Prostate gland (tissue), 2 donors: ENCODE measurements around the gene RPL35. TPM values are rescaled to one million over a fixed set of nuclear protein-coding genes. Genes with fewer than 3 reads are reported as not detected.

Experiments used
- DNase-seq: peaks from one replicate; pipeline ENCODE4 v3.0.0-alpha.2; 2019; ENCODE audit warnings: low spot score
- H3K27ac ChIP-seq, 2 donors: fragments of 200-600 bp; sonication (generic); 2 replicates each; pipeline ENCODE4 v1.5.1; 2017 to 2019
- H3K27me3 ChIP-seq: fragments of 200-600 bp; sonication (generic); replicated peaks from 2 replicates; pipeline ENCODE4 v1.5.1; 2019; ENCODE audit not compliant: insufficient read depth
- H3K36me3 ChIP-seq, 2 donors: fragments of 200-600 bp; sonication (generic); 1 replicate in 1 of 2; 2 replicates in 1 of 2; pipeline versions ENCODE4 v1.5.1 to v1.8.1; 2017 to 2019
- H3K4me1 ChIP-seq: fragments of 200-600 bp; sonication (generic); replicated peaks from 2 replicates; pipeline ENCODE4 v1.5.1; 2019
- H3K4me3 ChIP-seq, 2 donors: fragments of 200-600 bp; sonication (generic); 2 replicates each; pipeline ENCODE4 v1.5.1; 2017 to 2019
- H3K9me3 ChIP-seq: fragments of 200-600 bp; sonication (generic); 2 replicates; pipeline ENCODE4 v1.5.1; 2017
- CTCF ChIP-seq, 4 experiments: fragments of 200-600 bp in 2 of 4; fragments of 450-650 bp in 2 of 4; sonication (generic) in 2 of 4; IDR thresholded peaks; 1 replicate in 3 of 4; 2 replicates in 1 of 4; pipeline ENCODE4 v1.5.1; 2016 to 2019; ENCODE audit warnings: antibody characterized with exemption in 4 of 4, mild to moderate bottlenecking in 2 of 4, moderate library complexity in 2 of 4
- POLR2A ChIP-seq: fragments of 450-650 bp; IDR thresholded peaks from one replicate; pipeline ENCODE4 v1.6.1; 2016; ENCODE audit warnings: antibody characterized with exemption, mild to moderate bottlenecking
- POLR2AphosphoS5 ChIP-seq: sonication (generic); formaldehyde crosslinking; IDR thresholded peaks from one replicate; pipeline ENCODE4 v1.6.1; 2017; ENCODE audit warnings: antibody characterized with exemption
- WGBS: methylation state at CpG from one replicate; pipeline ENCODE4 v1.1.5; 2018; 5-methylcytosine and 5-hydroxymethylcytosine counted together
- intact Hi-C: fragments of 100-400 bp; cut with DNase I; formaldehyde crosslinking; loops from one replicate; pipeline ENCODE4 v1.14.2; 2022
- total RNA-seq, 2 donors: library from RNA; depleted of rRNA; stranded (reverse); fragments of >200 nt; gene quantifications; one replicate each; pipeline ENCODE4 v1.1.0, GENCODE V29; 2016

Gene RPL35
- total RNA-seq, 2 donors from 2014 or later: 1,539 to 2,854 TPM

GRCh38 chr9:124884376-124884775 lies 22.6 kb upstream of the RPL35 start:
- DNase-seq: no peak
- intact Hi-C loops: no loop called here
- Histone ChIP-seq H3K4me1 (no peaks in the 10 kb centered on the region), H3K4me3 (no peak overlapping the region), H3K9me3 (no peaks in the 10 kb centered on the region), H3K36me3 (peaks cover 7 to 24% of the 10 kb centered on the region in 2 donors), H3K27ac (no peak overlapping the region), H3K27me3 (no peaks in the 10 kb centered on the region)
- TF ChIP-seq POLR2A: no peak
- TF ChIP-seq POLR2AphosphoS5: no peak
- no peak for TF ChIP-seq CTCF (IDR thresholded peaks at IDR 0.05)
- WGBS: 86% methylated on average over 4 of the region's 4 CpGs

GRCh38 chr9:124882231-124882630 lies 20.5 kb upstream of the RPL35 start:
- H3K36me3 ChIP-seq: peaks cover 7 to 12% of the 10 kb centered on the region in 2 donors
- no peak overlapping the region for H3K27ac ChIP-seq
- H3K4me3 ChIP-seq: no peak overlapping the region
- H3K4me1 ChIP-seq: no peaks in the 10 kb centered on the region
- DNase-seq: no peak
- 75% methylated on average over 13 of the region's 13 CpGs for WGBS
- no peak for TF ChIP-seq POLR2AphosphoS5
- no peak for TF ChIP-seq POLR2A
- no peak for TF ChIP-seq CTCF (IDR thresholded peaks at IDR 0.05)
- intact Hi-C loops: no loop called here
- H3K27me3 ChIP-seq: no peaks in the 10 kb centered on the region
- no peaks in the 10 kb centered on the region for H3K9me3 ChIP-seq

GRCh38 chr9:124881138-124881743 lies 19.5 kb upstream of the RPL35 start:
- WGBS: 92% methylated on average over 16 of the region's 16 CpGs
- H3K27ac ChIP-seq: no peak overlapping the region
- H3K36me3 ChIP-seq: peaks cover 5 to 7% of the 10 kb centered on the region in 2 donors
- no peaks in the 10 kb centered on the region for H3K4me1 ChIP-seq
- TF ChIP-seq POLR2AphosphoS5: no peak
- no peak for TF ChIP-seq CTCF (IDR thresholded peaks at IDR 0.05)
- TF ChIP-seq POLR2A: no peak
- H3K27me3 ChIP-seq: no peaks in the 10 kb centered on the region
- no peak for DNase-seq
- no peaks in the 10 kb centered on the region for H3K9me3 ChIP-seq
- intact Hi-C loops: no loop called here
- H3K4me3 ChIP-seq: no peak overlapping the region

- DNase-seq: no peak
- Histone ChIP-seq H3K27me3 (no peaks in the 10 kb centered on the region), H3K27ac (no peak overlapping the region), H3K36me3 (peaks cover 0 to 7% of the 10 kb centered on the region in 2 donors), H3K4me3 (no peak overlapping the region), H3K4me1 (no peaks in the 10 kb centered on the region), H3K9me3 (no peaks in the 10 kb centered on the region)
- WGBS: 60% methylated on average over 9 of the region's 9 CpGs
- no peak for TF ChIP-seq POLR2A
- intact Hi-C loops: no loop called here
Observed at GRCh38 chr9:124880501-124880900, 18.7 kb upstream of the RPL35 start.

- Histone ChIP-seq H3K27ac (no peak overlapping the region), H3K9me3 (no peaks in the 10 kb centered on the region), H3K36me3 (peaks cover 0 to 7% of the 10 kb centered on the region in 2 donors), H3K4me3 (no peak overlapping the region), H3K4me1 (no peaks in the 10 kb centered on the region), H3K27me3 (no peaks in the 10 kb centered on the region)
- intact Hi-C loops: no loop called here
- 37% methylated on average over 10 of the region's 10 CpGs for WGBS
- TF ChIP-seq CTCF (IDR thresholded peaks at IDR 0.05) (no peak), POLR2AphosphoS5 (peak; percentile 60), POLR2A (no peak)
- no peak for DNase-seq
Observed at GRCh38 chr9:124879226-124879625, 17.5 kb upstream of the RPL35 start.
